Measurements from ENCODE around the gene ABCB1.

Gene ABCB1

DNA sequence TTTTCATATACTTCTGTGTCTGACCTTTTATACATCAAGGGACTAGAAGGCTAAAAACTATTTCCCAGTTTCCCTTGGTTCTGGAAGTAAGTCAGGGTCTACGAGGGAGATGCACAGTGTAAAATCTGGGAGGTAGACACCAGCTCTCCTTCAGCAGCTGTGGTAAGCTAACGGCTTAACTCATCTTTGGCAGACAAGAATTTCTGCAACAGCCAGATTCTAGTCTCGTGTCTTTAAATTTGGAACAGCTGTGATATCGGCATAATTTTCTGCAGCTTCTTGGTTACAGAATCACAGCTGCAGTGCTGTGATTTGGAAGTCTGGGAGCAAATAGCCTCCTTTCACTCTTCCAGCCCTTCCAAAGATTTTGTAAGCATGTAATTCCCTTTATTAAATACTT lies 87.8 kb downstream of the ABCB1 start:
- Histone ChIP-seq H4K20me1 (ENCODE audit: insufficient read depth, low read length) (no peaks in the 10 kb centered on the region), H3K9ac (ENCODE audit: low read length) (no peak overlapping the region), H2AFZ (ENCODE audit: low read depth, low read length) (no peak overlapping the region), H3K27ac (ENCODE audit: low read length) (no peak overlapping the region), H3K9me3 (ENCODE audit: insufficient read depth, low read length) (no peaks in the 10 kb centered on the region), H3K79me2 (ENCODE audit: low read length) (no peaks in the 10 kb centered on the region), H3K27me3 (ENCODE audit: low read depth, low read length) (no peaks in the 10 kb centered on the region), H3K36me3 (replicated peaks; ENCODE audit: low read depth, low read length) (no peaks in the 10 kb centered on the region), H3K4me1 (ENCODE audit: low read length) (peaks cover 24% of the 10 kb centered on the region), H3K4me2 (ENCODE audit: low read length) (no peak overlapping the region), H3K4me3 (ENCODE audit: low read length) (no peak overlapping the region)
- TF ChIP-seq, protein P1, sequence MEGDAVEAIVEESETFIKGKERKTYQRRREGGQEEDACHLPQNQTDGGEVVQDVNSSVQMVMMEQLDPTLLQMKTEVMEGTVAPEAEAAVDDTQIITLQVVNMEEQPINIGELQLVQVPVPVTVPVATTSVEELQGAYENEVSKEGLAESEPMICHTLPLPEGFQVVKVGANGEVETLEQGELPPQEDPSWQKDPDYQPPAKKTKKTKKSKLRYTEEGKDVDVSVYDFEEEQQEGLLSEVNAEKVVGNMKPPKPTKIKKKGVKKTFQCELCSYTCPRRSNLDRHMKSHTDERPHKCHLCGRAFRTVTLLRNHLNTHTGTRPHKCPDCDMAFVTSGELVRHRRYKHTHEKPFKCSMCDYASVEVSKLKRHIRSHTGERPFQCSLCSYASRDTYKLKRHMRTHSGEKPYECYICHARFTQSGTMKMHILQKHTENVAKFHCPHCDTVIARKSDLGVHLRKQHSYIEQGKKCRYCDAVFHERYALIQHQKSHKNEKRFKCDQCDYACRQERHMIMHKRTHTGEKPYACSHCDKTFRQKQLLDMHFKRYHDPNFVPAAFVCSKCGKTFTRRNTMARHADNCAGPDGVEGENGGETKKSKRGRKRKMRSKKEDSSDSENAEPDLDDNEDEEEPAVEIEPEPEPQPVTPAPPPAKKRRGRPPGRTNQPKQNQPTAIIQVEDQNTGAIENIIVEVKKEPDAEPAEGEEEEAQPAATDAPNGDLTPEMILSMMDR (IDR thresholded peaks at IDR 0.05; ENCODE audit: low read depth, low read length): no peak
- TF ChIP-seq EZH2phosphoT487 (IDR thresholded peaks at IDR 0.05; ENCODE audit: low read depth): no peak

DNA sequence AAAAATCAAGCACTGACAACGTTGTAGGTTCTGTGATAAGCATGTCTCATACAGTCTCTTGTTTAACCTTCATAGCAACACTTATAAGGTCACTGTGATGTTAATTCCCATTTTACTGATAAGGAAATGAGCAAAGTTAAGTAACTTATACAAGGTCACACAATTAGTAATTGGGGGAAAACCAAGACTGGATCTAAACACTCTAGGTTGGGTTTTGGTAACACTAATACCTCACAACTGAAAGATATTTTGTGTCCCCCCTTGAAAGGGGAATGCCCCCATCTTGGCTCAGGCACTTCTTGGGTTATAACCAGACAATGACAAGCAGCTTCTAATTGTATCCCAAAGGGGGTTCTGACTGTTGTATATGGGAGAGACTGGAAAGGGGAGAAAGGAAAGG lies 89.2 kb downstream of the ABCB1 start:
- TF ChIP-seq EZH2phosphoT487 (IDR thresholded peaks at IDR 0.05; ENCODE audit: low read depth): no peak
- TF ChIP-seq, protein P1 (IDR thresholded peaks at IDR 0.05; ENCODE audit: low read depth, low read length): no peak
- peaks cover 34% of the 10 kb centered on the region for H3K4me1 ChIP-seq (ENCODE audit: low read length)
- no peaks in the 10 kb centered on the region for H4K20me1 ChIP-seq (ENCODE audit: insufficient read depth, low read length)
- H3K4me3 ChIP-seq (ENCODE audit: low read length): no peak overlapping the region
- H3K27ac ChIP-seq (ENCODE audit: low read length): no peak overlapping the region
- no peaks in the 10 kb centered on the region for H3K27me3 ChIP-seq (ENCODE audit: low read depth, low read length)
- H3K9ac ChIP-seq (ENCODE audit: low read length): no peak overlapping the region
- H3K79me2 ChIP-seq (ENCODE audit: low read length): no peaks in the 10 kb centered on the region
- H3K4me2 ChIP-seq (ENCODE audit: low read length): no peak overlapping the region
- H3K9me3 ChIP-seq (ENCODE audit: insufficient read depth, low read length): no peaks in the 10 kb centered on the region
- no peaks in the 10 kb centered on the region for H3K36me3 ChIP-seq (replicated peaks; ENCODE audit: low read depth, low read length)
- no peak overlapping the region for H2AFZ ChIP-seq (ENCODE audit: low read depth, low read length)

DNA sequence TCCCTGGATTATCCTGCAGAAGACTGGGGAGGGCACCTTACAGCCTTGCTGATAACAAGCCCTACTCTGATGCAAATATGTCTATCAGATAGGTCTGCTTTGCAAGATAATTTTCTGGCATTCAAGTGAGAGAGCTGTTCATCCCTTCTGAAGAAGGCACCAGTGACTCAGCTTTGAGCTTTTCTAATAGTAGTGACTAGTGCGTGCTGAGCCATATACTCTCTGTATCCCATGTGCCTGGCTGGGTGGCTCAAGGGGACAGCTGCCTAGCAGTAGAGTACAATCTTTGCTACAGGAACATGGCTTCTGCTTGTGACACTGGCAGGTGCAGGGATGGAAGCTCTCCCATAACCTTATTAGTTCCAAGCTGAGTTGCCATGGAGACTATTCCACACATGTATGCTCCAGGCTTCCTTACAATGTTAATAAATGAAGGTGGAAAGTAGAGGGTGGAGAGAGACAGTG lies 90.2 kb downstream of the ABCB1 start:
- H3K79me2 ChIP-seq (ENCODE audit: low read length): no peaks in the 10 kb centered on the region
- no peaks in the 10 kb centered on the region for H3K27me3 ChIP-seq (ENCODE audit: low read depth, low read length)
- TF ChIP-seq, protein P1 (IDR thresholded peaks at IDR 0.05; ENCODE audit: low read depth, low read length): no peak
- TF ChIP-seq EZH2phosphoT487 (IDR thresholded peaks at IDR 0.05; ENCODE audit: low read depth): no peak
- no peaks in the 10 kb centered on the region for H3K9me3 ChIP-seq (ENCODE audit: insufficient read depth, low read length)
- H3K36me3 ChIP-seq (replicated peaks; ENCODE audit: low read depth, low read length): no peaks in the 10 kb centered on the region
- no peak overlapping the region for H2AFZ ChIP-seq (ENCODE audit: low read depth, low read length)
- H4K20me1 ChIP-seq (ENCODE audit: insufficient read depth, low read length): no peaks in the 10 kb centered on the region
- H3K4me2 ChIP-seq (ENCODE audit: low read length): no peak overlapping the region
- no peak overlapping the region for H3K4me3 ChIP-seq (ENCODE audit: low read length)
- H3K9ac ChIP-seq (ENCODE audit: low read length): no peak overlapping the region
- no peak overlapping the region for H3K27ac ChIP-seq (ENCODE audit: low read length)
- peaks cover 43% of the 10 kb centered on the region for H3K4me1 ChIP-seq (ENCODE audit: low read length)

DNA sequence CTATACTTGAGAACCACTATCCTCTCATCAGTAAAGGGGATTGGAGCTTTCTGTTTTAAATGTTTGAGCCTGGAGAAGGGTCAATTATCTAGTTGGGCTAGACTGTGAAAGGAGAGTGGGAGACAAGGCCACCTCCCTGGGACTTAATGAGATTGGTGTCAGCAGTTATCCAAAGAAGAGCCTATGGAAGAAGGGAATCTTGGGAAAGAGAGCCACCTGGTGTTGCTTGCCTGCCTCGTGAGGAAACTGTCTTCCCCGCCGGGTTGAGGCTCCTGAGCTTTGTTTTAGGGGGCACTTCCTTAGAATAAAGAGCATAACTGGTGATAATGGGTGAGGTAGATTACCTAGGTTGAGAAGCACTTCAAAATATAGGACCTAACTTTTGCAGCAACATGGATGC lies 93.2 kb downstream of the ABCB1 start:
- Histone ChIP-seq H3K4me3 (ENCODE audit: low read length) (no peak overlapping the region), H3K27ac (ENCODE audit: low read length) (no peak overlapping the region), H3K36me3 (replicated peaks; ENCODE audit: low read depth, low read length) (no peaks in the 10 kb centered on the region), H3K79me2 (ENCODE audit: low read length) (no peaks in the 10 kb centered on the region), H3K4me2 (ENCODE audit: low read length) (peak overlapping the region; percentile 19; the same call in 1 of the 2 replicates), H2AFZ (ENCODE audit: low read depth, low read length) (no peak overlapping the region), H3K27me3 (ENCODE audit: low read depth, low read length) (no peaks in the 10 kb centered on the region), H3K9ac (ENCODE audit: low read length) (no peak overlapping the region), H3K9me3 (ENCODE audit: insufficient read depth, low read length) (no peaks in the 10 kb centered on the region), H3K4me1 (ENCODE audit: low read length) (peaks cover 36% of the 10 kb centered on the region), H4K20me1 (ENCODE audit: insufficient read depth, low read length) (no peaks in the 10 kb centered on the region)
- TF ChIP-seq EZH2phosphoT487 (IDR thresholded peaks at IDR 0.05; ENCODE audit: low read depth): no peak
- TF ChIP-seq, protein P1 (IDR thresholded peaks at IDR 0.05; ENCODE audit: low read depth, low read length): peak; percentile 27; the same call in 1 of the 2 replicates
